Endometrial microvascular endothelial cells (primary cell): ENCODE results near the gene CAV1. TPM values are rescaled to one million over a fixed set of nuclear protein-coding genes. Genes with fewer than 3 reads are reported as not detected.

Experiments
- in situ Hi-C: cut with HindIII; loops from 2 replicates; pipeline ENCODE4 v1.10.0; 2017; ENCODE audit warnings: low sequenced_read_pairs, low pct_unique_long_range_greater_than_20kb; ENCODE audit errors: inconsistent ontology term
- total RNA-seq: library from RNA; depleted of rRNA; stranded (reverse); fragments of >200 nt; gene quantifications from one replicate; pipeline ENCODE4 v1.2.3, GENCODE V29; 2015; ENCODE audit errors: inconsistent ontology term

The CAV1 gene
- total RNA-seq, 1 donor from 2014 or later, result 1,728 TPM

GRCh38 chr7:116526897-116527296 is 2.1 kb downstream of the CAV1 start:
- in situ Hi-C loops, result no loop called here

- in situ Hi-C loops, result no loop called here
Measured at GRCh38 chr7:116527521-116527920, 2.7 kb downstream of the CAV1 start.

- in situ Hi-C loops, result no loop called here
Measured at GRCh38 chr7:116528008-116528789, 3.4 kb downstream of the CAV1 start.

GRCh38 chr7:116529250-116529649 is 4.4 kb downstream of the CAV1 start:
- in situ Hi-C loops, result no loop called here

- in situ Hi-C loops, result no loop called here
Measured at GRCh38 chr7:116530107-116530820, 5.4 kb downstream of the CAV1 start.

GRCh38 chr7:116532102-116532688 is 7.4 kb downstream of the CAV1 start:
- in situ Hi-C loops, result no loop called here

GRCh38 chr7:116534790-116535189 is 10.0 kb downstream of the CAV1 start:
- in situ Hi-C loops, result no loop called here

- in situ Hi-C loops, result no loop called here
Measured at GRCh38 chr7:116535416-116535815, 10.6 kb downstream of the CAV1 start.

GRCh38 chr7:116538138-116538537 is 13.3 kb downstream of the CAV1 start:
- in situ Hi-C loops, result no loop called here

- in situ Hi-C loops, result no loop called here
Measured at GRCh38 chr7:116539879-116540278, 15.0 kb downstream of the CAV1 start.

GRCh38 chr7:116540743-116541142 is 15.9 kb downstream of the CAV1 start:
- in situ Hi-C loops, result no loop called here

- in situ Hi-C loops, result no loop called here
Measured at GRCh38 chr7:116541951-116542350, 17.1 kb downstream of the CAV1 start.

GRCh38 chr7:116542618-116543017 is 17.8 kb downstream of the CAV1 start:
- in situ Hi-C loops, result no loop called here

GRCh38 chr7:116543664-116544063 is 18.8 kb downstream of the CAV1 start:
- in situ Hi-C loops, result no loop called here

GRCh38 chr7:116544487-116544886 is 19.7 kb downstream of the CAV1 start:
- in situ Hi-C loops, result no loop called here

- in situ Hi-C loops, result no loop called here
Measured at GRCh38 chr7:116545411-116545993, 20.7 kb downstream of the CAV1 start.

GRCh38 chr7:116546054-116546453 is 21.2 kb downstream of the CAV1 start:
- in situ Hi-C loops, result no loop called here

- in situ Hi-C loops, result no loop called here
Measured at GRCh38 chr7:116546916-116547315, 22.1 kb downstream of the CAV1 start.

GRCh38 chr7:116547347-116547746 is 22.5 kb downstream of the CAV1 start:
- in situ Hi-C loops, result no loop called here

GRCh38 chr7:116548506-116548905 is 23.7 kb downstream of the CAV1 start:
- in situ Hi-C loops, result no loop called here
